GM18870 (cell line): Measurements from ENCODE around the gene OR5B12.
"Not testable (repeated sequence)": the region's sequence is repeated elsewhere in the genome, so short reads cannot be mapped to it uniquely, and the experiment has no call there.

Experiments used
- ATAC-seq: cut with Tn5 transposase; IDR thresholded peaks from one replicate; pipeline ENCODE4 v1.9.1; 2021; ENCODE audit warnings: moderate library complexity; ENCODE audit not compliant: unreplicated experiment

OR5B12 gene

DNA sequence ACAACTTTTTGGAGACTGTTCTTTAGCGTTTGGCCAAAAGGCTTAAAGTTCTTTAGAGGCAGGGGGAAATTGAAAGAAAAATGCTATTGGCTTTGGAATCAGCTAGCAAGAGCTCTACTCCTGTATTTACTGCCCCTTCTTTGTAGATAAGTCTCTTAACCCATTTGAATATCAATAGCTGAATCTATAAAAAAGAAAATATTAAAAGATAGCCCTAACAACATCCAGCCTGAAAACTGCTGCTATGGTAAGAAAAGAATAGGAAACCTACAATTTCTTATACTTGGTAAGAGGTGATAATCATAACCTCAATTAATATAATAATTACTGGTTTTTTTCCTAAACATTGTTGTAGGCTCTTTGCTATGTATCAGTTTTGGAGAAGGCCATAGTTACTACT lies at the start of gene OR5B12:
OR5B12 (minus strand) TSS at position 101 of the 400 bp plus-strand sequence. CDS start 2,085 bp downstream, outside the sequence.
- ATAC-seq = no peak

DNA sequence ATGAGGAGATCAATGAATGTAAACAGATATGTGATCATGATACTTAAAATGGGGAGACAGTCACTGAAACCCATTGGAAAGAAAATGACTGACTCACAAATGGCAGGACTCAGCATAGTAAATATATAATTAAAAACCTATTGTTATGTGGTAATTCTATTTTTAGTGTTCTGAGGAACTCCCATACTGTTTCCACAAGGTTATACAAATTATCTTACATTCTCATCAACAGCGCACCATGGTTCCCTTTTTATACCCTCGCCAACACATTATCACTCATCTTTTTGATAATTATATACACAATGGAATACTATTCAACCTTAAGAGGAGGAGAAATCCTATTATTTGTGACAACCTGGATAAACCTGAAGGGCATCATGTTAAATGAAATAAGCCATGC lies 48.8 kb upstream of the OR5B12 start:
- no peak for ATAC-seq

DNA sequence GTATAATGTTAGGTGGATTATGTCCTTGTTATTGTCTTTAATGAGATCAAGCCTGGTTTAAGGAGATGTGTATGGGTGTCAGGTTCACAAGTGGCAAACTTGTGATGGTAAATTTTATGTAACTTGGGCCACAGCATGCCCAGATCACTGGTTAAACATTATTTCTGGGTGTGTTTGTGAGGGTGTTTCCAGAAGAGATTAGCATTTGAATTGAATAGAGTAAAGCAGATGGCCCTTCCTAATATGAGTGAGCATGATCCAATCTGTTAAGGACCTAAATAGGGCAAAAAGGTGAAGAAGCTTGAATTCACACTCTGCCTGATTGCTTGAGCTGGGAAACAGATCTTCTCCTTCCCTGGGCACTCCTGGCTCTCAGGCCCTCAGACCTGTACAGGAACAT lies 45.1 kb upstream of the OR5B12 start:
- ATAC-seq = no peak

DNA sequence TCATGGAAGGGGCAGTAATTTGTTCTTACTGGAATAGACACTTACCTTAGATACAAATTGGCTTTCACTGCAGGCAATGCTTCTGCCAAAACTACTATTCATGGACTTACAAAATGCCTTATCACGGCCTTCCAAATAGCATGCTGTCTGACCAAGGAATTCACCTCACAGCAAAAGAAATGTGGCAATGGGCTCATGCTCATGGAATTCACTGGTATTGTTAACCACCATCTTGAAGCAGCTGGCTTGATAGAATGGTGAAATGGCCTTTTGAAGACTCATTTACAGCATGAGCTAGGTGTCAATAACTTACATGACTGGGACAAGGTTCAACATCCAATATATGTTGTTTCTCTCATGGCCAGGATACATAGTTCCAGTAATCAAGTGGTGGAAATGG lies 43.9 kb upstream of the OR5B12 start:
- ATAC-seq = no peak

DNA sequence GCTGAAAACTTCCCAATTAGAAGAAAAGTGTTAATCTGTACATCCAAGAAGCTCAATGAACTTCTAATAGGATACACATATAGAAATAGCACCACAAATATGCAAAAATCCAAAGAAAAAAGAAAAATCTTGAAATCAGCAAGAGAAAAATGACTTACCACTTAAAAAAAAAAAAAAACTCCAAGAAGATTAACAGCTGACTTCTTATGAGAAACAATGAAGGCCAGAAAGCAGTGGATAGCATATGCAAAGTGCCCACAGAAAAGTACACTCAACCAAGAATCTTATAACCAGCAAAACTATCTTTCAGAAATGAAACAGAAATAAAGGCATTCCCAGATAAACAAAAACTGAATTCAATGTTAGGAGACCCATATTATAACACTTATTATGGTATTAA lies 29.9 kb upstream of the OR5B12 start:
- no peak for ATAC-seq

DNA sequence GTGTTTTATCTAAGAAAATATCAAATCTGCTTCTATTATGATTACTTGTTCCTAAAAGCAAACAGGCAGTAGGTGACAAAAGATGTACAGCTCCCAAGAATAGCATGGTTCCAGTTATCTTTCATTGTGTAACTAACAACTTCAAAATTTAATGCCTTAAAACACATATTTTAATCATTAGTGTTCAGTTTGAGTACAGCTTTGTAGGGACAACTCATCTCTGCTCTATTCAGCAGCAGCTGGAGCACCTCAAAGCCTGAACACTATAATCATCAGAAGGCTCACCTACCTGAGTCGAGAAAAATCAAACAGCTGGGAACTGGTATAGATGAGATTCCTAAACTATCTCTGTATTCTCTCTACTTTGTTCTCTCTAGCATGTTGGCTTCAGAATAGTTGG lies 24.3 kb upstream of the OR5B12 start:
- no peak for ATAC-seq

DNA sequence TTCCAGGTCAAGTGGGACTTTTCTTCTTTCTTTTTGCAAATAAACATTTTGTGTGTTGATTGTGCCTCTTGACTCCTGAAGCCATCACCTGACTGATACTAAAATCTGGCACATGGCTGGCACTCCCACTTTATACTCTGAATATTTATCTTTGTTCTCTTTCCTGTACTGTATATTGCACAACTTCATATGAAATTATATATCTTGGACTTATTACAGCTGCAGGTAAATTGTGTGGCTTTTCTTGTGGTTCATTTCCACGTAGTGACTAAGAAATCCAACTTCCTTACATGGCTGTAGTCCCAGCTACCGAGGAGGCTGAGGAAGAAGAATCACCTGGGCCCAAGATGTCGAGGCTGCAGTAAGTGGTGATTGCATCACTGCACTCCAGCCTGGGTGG lies 23.7 kb upstream of the OR5B12 start:
- ATAC-seq = no peak

DNA sequence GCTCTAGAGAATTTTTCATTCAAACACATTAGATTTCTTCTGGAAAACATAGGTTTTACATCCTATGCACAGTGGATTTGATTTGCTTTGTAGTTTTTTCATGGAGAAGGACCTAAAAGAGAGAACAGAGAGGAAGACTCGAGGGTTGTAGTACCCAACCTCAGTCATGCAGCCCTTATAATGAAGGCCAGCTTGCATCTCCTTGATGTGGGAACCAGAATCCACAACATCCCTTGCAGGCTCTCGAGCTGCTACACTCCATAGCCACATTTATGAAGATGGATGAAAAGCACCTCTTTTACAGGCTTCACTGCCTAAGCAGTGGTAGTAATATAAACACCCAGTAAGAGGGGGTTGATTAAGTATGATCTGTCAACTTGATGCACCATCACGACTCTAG lies 9.5 kb upstream of the OR5B12 start:
- ATAC-seq = no peak

DNA sequence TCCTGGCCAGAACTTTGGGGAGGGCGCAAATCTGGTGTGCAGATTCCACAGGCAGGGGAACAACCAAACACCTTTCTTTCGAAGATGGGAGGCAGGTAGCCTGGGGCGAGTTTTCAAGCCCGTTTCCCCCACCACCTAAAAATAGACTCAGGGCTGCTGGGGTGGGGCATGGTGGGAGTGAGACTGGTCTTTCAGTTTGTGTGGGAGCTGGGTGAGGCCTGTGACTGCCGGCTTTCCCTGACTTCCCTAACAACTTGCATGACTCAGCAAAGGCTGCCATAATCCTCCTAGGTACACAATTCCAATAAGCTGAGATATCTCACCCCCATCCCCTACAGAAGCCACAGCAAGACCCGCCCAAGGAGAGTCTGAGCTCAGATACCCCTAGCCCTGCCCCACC lies 4.3 kb upstream of the OR5B12 start:
- no peak for ATAC-seq

DNA sequence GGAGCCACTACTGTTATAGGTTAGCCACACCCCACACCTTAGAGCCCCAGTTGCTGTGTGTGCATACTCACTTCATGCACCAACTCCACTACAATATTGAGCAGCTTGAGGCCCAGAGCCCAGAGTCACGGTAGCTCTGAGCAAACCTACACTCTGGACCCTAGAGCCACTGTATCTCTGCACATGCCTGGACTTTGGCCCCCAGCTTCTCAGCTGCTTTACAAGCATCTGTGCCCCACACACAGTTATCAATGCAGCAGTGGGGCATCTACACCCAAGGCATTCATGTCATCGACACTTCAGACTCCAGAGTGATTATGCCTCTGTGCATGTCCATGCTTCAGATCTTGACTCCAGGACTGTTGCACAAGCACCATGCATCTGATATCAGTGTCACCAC lies 2.3 kb upstream of the OR5B12 start:
- ATAC-seq = no peak

DNA sequence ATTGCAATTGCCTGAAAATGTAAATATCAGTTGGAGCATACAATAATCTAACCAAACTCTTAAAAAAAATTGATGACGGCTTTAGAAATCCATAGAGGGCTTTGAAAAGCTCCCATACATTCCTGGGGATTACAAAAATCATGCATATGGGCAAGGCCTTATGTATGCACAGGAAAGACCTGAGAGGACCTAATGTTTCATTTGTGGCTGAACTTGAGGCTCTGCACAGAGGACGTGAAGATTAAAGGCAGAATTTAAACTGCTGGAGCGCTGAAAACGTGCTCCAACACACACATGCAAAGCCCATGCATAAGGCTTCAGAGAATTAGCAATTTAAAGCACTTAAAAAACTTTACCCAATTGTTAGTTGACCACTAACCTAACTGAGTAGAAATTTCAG lies 3.5 kb downstream of the OR5B12 start:
- no peak for ATAC-seq

DNA sequence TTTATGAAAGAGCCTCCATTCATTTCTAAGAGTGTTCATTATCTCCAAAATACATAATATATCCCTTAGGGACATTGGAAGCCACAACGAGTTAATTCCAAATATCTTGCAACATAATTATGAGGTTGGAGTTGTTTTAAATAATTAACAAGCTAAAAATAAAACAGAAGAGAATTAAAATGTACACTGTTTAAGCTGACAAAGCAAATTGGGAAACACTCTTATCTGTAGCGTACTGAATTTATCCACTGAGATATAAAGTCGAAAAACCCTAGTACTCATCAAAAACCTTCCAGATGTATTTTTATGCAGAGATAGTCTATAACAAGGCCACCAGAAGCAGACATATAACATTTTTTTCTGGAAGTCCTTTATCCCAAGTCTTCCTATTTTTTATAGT lies 7.8 kb downstream of the OR5B12 start:
- no peak for ATAC-seq

DNA sequence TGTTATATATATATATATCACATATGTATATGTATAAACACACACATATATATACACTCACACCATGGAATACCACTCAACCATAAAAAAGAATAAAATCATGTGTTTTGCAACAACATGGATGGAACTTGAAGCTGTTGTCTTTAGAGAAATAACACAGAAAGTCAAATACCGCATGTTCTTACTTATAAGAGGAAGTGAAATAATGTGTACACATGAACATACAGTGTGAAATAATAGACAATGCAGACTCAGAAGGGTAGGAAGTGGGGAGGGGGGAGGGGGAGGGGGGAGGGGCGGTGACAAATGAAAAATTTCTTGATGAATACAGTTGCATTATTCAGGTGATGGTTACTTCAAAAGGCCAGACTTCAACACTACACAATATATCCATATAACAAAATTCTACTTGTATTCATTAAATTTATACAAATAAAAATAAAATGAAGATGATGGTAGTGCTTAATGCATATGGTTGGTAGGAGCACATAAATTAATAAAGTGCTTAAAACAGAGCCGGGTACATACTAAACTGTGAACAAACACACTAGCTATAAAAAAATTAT lies 8.3 kb downstream of the OR5B12 start:
- ATAC-seq = no peak

DNA sequence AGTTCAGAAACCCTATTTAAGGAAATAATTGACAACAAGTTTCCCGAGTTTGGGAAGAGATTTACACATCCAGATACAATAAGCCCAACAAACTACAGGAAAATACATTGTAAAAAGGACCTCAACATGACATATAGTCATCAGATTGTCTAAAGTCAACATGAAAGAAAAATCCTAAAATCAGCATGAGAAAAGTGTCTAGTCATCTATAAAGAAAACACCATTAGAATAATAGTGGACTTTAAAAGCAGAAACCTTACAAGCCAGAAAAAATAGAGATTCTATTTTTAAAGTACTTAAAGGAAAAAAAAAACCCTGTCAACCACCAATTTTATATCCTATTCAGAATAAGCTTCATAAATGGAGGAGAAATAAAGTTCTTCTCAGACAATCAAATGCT lies 12.8 kb downstream of the OR5B12 start:
- ATAC-seq = no peak

DNA sequence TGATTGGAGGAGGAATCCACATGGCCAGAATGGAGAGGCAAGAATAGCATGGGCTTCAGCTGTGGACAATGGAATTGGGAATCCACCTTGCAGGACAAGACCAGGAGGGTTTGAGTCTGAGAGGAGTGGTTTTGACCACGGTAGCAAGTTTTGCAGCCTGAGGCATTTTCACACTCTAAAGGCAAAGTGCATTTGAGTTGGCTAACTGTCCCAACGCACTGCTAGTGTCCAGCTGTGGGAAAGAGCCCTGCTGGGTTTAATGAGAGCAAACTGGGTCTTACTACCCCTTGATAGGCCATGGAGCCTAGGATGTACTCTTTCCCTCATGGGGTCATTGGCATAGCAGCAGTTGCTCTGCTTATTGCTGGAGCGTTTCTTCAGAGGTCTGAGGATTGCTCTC lies 14.0 kb downstream of the OR5B12 start, which contains the start of gene OR5B2:
OR5B2 (minus strand) TSS at position 101 of the 400 bp plus-strand sequence. CDS start 4,860 bp downstream, outside the sequence.
- ATAC-seq = no peak

DNA sequence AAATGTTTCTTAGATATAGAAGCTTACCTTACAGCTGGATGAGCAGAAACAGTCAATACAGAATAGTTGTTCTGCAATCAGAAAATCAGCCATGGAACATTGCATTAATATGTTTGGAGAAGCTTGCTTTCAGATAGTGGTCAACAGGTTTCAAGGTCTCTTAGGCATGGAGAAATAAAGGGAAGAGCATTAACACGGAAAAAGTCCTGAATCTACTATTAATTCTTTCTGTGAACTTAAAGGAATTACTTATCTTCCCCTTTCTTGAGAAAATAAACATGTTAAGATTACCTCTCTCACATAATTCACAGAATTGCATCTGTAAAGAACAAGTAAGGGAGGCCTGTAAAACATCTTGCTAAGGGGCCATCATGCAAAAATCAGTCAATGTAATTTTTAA lies 35.3 kb downstream of the OR5B12 start, which contains the start of gene OR5B3:
OR5B3 (minus strand) TSS at position 101 of the 400 bp plus-strand sequence. CDS start 3,465 bp downstream, outside the sequence.
- no peak for ATAC-seq

DNA sequence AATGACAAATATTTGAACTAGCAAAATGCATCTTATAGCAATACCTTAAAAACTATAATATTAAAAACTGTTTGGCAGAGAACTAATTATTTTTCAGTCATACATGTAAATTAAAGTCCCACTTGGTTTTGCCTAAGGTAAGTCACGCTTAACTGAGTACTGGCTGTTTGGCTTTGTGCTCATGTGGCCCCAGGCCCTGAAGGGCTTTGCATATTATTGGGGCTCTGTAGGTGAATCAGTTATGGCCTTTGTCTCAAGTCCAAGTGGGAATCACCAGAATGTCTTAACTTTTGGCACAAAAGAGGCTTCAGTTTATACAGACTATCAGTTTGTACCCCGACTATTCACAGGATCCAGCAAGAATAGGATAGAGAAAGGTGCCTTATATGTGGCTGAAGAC lies 42.4 kb downstream of the OR5B12 start:
- not testable (repeated sequence) for ATAC-seq

DNA sequence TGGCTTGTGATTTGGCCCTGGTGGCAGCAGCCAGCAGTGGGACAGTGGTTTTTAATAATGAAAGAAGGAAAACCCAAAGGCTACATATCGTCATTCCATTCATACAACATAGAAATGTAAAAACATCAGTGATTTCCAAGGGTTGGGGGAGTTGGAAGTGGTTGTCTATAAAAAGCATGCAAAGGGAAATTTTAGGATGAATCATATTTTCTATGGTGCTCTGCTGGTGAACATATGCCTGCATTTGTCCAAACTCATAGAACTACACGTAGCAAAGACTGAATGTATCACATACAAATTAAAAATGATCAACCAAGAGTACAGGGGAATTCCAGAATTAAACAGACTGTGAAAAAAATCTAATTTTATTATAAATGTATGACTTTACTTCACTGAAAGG lies 46.5 kb downstream of the OR5B12 start:
- ATAC-seq = no peak

DNA sequence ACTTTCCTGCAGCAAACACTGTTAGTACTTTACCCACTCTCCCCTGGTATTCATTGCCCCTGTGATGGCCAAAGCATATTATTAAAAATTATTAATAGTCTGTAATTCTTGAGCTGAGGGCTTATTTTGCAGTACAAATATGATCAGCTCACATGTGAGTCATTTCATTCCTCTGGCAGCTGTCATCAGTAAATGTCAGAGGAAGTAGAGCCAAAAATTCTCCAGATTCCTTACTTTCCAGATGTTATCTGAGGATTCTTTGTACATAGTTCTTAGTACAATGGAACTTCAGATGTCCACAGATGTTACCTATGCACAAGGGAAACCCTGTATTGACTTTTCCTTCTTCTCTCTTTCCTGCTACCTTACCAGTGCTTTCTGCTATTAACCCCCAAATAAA lies 47.8 kb downstream of the OR5B12 start:
- no peak for ATAC-seq

DNA sequence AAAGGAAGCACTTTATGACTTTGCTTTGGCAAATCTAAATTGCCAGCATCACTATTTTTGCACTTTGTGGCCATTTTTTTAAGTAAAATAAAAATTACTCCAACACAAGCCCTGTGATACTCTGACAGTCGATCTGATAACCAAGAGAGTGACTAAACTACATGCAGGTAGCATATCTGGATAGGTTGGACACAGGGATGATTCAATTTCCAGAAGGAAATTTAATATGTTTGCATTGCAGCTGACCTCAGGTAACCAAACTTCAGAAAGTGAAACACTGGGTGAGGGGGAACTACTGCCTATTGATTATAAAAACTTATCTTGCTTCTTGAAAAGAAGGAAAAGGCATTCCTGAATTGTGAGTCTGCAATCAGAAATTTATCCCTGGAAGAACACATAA lies 49.3 kb downstream of the OR5B12 start:
- no peak for ATAC-seq

DNA sequence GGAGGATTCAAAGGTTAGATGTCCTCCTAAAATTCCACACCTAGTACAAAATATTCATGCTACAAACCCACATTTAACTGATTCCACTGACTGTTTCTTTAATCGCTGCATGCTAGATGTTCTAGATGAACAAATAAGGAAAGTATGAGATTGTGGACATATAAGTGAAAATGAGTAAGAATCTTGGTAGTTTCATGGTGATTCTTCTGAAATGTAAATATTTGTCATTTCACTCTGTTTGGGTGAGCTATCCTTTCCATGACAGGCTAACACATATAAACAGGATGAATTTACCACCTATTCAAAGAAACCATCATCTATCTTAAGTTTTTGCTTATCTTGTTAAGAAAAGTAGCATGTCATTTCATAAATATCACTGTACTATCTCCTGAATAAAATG lies 50.2 kb downstream of the OR5B12 start:
- no peak for ATAC-seq

DNA sequence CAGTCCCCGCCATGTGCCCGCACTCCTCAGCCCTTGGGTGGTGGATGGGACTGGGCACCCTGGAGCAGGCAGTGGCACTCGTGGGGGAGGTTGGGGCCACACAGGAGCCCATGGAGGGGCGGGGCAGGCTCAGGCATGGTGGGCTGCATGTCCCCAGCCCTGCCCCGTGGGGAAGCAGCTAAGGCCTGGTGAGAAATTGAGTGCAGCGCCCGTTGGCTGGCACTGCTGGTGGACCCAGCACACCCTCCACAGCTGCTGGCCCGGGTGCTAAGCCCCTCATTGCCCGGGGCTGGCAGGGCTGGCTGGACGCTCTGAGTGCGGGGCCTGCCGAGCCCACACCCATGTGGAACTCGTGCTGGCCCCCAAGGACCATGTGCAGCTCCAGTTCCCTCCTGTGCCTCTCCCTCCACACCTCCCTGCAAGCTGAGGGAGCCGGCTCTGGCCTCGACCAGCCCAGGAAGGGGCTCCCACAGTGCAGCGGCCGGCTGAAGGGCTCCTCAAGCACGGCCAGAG lies 51.4 kb downstream of the OR5B12 start:
- no peak for ATAC-seq
